NCI-H1105 treated with DMSO at 0.1 percent for 48 hours (cell line): ENCODE measurements around the gene PARP4.
"Not testable (repeated sequence)": the region's sequence is repeated elsewhere in the genome, so short reads cannot be mapped to it uniquely, and the experiment has no call there.

ENCODE experiments used
- DNase-seq: peaks from one replicate; lab custom pipeline; 2025; lab: John Stamatoyannopoulos, UW

Gene PARP4

GRCh38 chr13:24512197-24512907, at the start of gene PARP4:
Gene PARP4, minus strand, starts transcription at chr13:24512778. Its CDS starts 9,002 bp downstream, at chr13:24503776.
- DNase-seq: peak; percentile 53

- DNase-seq: not testable (repeated sequence)
These were observed 48.1 kb upstream of the PARP4 start for GRCh38 chr13:24560579-24561187.

DNA sequence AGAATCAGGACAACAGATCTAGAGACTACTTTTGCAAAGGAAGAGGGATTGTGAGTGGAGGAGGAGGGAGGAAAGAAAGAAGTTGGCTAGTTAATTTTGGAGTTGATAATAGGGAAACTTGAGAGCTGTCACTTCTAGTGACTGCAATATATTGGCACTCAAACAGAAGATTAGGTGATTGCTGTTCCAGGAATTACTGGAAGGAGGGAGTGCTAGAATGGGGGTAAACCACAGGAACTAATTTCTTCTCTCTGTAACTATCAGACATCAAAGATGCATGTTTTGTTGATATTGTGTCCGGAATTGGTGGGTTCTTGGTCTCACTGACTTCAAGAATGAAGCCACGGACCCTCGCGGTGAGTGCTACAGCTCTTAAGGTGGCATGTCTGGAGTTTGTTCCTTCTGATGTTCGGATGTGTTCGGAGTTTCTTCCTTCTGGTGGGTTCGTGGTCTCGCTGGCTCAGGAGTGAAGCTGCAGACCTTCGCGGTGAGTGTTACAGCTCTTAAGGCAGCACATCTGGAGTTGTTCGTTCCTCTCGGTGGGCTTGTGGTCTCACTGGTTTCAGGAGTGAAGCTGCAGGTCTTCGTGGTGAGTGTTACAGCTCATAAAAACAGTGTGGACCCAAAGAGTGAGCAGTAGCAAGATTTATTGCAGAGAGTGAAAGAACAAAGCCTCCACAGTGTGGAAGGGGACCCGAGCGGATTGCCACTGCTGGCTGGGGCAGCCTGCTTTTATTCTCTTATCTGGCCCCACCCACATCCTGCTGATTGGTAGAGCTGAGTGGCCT, 47.0 kb upstream of the PARP4 start:
- not testable (repeated sequence) for DNase-seq

GRCh38 chr13:24557081-24557480, 44.5 kb upstream of the PARP4 start:
- no peak for DNase-seq

GRCh38 chr13:24553892-24554291, 41.3 kb upstream of the PARP4 start:
- DNase-seq: not testable (repeated sequence)

DNA sequence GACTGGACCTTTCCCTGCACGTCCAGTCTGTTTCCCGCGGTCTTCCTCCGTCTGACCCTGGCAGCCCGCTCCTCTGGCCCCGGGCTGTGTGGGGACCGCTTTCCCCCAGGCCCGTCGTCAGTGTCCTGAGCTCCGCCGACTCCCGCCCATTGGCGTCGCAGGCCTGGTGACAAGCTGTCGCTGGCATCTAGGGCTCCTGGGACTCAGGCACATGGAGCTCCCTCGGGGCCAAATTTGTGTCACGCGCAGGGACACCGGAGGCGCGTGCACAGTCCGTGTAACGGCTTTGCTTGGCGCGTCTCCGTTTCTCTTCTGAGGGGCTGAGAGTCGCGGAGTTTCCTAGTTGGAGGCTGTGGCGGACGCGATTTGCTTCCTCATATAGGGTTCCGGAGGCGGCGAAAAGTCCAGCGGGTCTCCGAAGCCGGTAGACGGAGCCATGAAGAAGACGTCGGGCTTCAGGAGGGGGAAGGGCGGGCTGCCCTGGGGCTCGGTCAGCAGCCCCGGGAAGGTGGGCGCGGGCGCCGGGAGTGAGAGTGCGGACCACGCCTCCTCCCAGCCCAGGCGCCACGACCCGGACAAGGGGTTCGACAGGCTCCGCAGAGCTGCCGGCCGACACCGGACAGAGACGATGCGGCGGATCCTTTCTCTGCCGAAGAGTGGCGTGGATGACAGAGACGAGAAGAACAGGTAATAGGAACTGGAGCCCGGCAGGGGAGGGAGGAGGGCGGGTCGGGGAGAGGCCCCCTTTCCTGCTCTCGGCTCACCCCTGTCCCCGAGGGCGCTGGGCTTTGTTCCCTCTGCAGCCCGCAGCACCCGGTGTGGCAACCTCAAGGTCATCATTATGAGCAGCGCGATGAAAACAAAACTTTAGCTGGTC, 29.1 kb upstream of the PARP4 start:
- not testable (repeated sequence) for DNase-seq

GRCh38 chr13:24541127-24541475, 28.5 kb upstream of the PARP4 start:
- no peak for DNase-seq

- no peak for DNase-seq
These were observed 27.9 kb upstream of the PARP4 start for GRCh38 chr13:24540236-24541126.

- no peak for DNase-seq
These were observed 27.1 kb upstream of the PARP4 start for GRCh38 chr13:24539500-24540165.

DNA sequence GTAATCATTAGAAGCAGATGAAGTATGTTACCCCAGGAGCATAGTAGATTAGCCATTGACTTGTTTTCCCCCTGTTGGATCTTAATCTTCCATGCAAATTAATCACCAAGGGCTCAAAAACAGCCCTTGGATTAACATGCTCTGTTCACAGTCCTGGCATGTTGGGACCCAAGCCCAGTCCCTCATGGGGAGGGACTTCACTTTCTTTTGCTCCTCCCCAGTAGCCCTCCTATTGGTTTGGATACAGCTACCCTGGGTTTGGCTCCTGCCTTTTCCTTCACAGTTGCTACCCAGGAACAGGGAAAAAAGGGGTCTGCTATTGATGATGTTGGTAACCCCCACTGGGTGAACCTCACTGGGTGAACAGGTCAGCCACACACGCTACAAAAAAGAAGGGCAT, 16.9 kb upstream of the PARP4 start:
- DNase-seq: no peak

DNA sequence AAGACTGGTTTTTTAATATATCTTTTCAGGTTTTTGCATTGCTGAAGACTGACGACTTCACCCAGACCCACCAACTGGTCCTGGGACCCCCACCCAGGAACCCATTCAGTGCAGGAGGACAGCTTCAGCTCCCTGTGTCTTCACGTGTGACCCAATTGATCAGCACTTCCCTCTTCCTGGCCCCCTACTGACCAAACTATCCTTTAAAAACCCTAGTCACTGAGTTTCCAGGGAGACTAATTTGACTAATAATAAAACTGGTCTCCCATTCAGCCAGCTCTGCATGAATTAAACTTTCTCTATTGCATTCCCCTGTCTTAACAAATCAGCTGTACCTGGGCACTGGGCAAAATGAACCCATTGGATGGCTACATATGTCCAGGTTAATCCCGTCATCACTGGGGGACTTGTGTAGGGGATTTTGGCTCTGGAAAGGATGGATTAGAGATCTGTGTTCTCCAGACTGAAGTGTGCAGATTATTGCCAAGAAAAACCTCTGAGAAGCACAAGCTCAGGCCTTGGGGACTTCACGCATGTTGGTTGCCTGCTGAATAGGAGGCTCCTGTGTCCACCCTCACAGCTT, 16.3 kb upstream of the PARP4 start:
- DNase-seq: no peak

DNA sequence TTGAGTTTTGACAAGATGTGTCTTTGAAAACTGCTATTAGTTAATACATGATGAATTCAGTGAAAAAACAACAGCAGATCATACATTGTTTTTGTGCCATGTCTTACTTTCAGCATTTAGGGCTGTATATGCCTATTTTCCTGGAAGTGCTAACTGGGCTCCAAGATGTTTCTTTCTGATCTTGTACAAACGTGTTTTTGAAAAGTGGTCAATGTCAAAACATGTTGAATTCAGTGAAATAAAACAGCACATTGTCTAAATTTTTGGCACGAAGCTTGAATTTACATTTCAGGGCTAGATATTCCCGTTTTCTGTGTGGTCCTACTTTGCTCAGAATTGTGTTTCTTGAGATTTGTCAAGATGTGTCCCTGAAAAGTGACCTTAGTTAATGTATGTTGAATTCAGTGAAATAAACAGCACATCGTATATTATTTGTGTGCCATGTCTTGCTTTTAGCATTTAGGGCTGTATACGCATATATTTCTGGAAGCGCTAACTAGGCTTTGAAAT, 14.7 kb upstream of the PARP4 start:
- DNase-seq: no peak

DNA sequence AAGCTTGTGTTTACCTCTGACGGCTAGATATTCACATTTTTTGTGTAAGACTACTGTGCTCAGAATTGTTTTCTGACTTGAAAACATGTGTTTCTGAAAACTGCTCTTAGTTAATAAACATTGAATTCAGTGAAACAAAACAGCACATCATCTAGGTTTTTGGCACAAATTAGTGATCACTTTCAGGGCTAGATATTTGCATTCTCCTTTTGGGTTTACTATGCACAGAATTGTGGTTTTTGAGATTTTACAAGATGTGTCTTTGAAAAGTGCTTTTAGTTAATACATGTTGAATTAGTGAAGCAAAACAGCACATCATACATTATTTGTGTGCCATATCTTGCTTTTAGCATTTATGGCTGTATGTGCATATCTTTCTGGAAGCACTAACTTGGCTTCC, 8.2 kb upstream of the PARP4 start:
- no peak for DNase-seq

DNA sequence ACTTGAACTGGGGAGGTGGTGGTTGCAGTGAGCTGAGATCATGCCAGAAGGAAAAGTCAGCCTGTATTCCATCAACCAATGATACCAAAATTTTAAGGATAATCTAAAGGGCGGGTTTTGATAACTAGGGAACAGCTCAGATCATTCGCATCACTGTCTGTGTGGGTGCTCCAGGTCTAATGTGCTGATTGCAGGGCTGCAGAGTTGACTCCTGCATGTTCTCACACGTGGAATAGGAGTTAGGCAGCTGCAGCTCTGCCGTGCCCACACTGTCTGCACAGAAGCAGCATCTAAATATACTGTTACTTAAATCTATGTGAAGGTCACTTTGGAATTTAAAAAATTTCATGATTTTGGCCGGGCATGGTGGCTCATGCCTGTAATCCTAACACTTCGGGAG, 4.3 kb upstream of the PARP4 start:
- DNase-seq: no peak

GRCh38 chr13:24512908-24513213, 283 bp upstream of the PARP4 start:
- no peak for DNase-seq

DNA sequence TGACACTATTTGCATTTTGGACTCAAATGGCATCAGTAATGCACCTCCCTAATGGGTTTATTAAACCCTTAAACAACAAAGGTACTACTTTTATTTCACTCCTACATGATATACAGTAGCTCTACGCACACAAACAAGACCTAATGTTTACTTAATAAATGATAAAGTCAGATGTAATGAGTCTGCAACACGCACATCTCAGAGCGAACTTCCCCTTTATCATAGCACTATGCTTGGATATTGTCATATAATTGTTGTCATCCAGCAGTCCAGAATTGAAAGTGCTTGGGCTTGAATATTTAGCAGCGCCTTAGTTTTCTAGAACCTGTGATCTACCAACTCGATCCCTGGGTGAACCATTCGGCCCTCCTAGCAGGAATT, 772 bp downstream of the PARP4 start:
- no peak for DNase-seq

DNA sequence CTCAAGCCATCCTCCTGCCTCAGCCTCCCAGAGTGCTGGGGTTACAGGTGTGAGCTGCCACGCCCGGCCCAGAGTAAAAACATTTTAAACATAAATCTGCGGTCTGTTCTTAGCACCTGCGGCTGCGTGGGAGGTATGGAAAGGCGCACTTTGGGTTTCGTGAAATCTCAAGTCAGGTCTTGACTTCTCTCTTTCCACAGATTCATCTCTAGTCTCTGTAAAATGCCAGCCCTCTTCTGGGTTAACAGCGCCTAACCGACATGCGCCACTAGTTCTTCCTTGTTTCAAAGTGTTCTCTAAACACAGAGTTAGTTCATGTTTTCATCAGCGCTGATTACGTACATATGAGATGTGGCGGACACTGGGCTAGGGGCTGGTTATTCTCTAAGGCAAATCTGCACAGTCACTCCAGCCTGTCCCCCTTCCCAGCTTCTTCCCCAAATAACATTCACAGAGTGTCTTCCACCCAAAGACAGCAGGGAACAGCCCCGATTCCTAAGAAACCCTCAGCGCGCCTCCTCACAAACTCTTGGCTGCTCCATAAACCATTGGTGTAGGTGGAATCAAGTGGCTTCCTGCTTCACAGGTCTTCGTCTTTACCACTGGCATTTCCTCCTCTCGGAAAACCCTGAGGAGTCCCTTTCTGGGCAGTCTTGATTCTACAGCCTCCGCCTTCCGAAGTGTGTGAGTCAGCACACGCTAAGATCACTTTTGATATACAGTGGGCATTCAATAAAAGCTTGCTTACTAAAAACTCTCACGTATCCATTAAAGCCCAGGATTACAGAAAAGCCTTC, 1.4 kb downstream of the PARP4 start:
- no peak for DNase-seq

- DNase-seq: no peak
These were observed 5.8 kb downstream of the PARP4 start for GRCh38 chr13:24506698-24507335.

DNA sequence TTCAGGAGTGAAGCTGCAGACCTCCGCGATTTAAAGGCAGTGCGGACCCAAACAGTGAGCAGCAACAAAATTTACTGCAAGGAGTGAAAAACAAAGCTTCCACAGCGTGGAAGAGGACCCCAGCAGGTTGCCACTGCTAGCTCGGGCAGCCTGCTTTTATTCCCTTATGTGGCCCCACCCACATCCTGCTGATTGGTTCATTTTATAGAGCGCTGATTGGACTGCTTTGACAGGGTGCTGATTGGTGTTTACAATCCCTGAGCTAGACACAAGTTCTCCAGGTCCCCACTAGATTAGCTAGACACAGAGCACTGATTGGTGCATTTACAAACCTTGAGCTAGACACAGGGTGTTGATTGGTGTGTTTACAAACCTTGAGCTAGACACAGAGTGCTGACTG, 6.3 kb downstream of the PARP4 start:
- not testable (repeated sequence) for DNase-seq
